Esophagus mucosa (tissue), 1 donor: ENCODE results near the gene KCTD4. TPM values are rescaled to one million over a fixed set of nuclear protein-coding genes. Genes with fewer than 3 reads are reported as not detected.
"Not testable (repeated sequence)": the region's sequence is repeated elsewhere in the genome, so short reads cannot be mapped to it uniquely, and the experiment has no call there.

Source experiments
- ATAC-seq: fragments of 200-7000 bp; cut with Tn5 transposase; one replicate; pipeline ENCODE4 v1.9.1; 2020
- total RNA-seq: library from RNA; stranded (reverse); gene quantifications from one replicate; pipeline ENCODE4 v1.2.4, GENCODE V29; 2023
- donor health status: DM: yes; HTN: yes; CAD: no.

The KCTD4 gene
- total RNA-seq: not detected

GRCh38 chr13:45200701-45201232 is at the start of gene KCTD4:
TSS of gene KCTD4 (minus strand) at chr13:45201045. CDS start at chr13:45194567, 6,478 bp downstream.
- no peak for ATAC-seq

- no peak for ATAC-seq
These were observed 48.8 kb upstream of the KCTD4 start for GRCh38 chr13:45249662-45250061.

DNA sequence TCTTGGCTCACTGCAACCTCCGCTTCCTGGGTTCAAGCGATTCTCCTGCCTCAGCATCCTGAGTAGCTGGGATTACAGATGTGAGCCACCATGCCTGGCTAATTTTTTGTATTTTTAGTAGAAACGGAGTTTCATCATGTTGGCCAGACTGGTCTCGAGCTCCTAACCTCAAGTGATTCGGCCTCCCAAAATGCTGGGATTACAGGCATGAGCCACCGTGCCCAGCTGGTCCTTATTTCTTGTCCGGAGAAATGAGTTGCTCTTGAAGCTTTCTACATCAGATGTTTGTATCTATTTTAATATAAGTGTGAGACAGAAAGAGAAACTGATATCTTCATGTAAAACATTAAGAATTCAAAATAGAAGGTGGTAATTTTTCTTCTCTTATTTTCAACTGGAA is 43.9 kb upstream of the KCTD4 start:
- not testable (repeated sequence) for ATAC-seq

DNA sequence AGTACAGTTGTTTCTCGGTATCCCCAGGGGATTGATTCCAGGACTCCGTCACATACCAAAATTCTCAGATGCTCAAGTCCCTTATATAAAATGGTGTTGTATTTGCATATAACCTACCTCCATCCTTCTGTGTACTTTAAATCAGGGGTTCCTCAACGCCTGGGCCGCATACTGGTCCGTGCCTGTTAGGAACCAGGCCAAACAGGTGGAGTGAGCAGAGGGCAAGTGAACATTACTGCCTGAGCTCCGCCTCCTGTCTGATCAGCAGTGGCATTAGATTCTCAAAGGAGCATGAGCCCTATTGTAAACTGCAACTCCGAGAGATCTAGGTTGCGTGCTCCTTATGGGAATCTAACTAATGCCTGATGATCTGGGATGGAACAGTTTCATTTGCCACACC is 42.2 kb upstream of the KCTD4 start:
- ATAC-seq: peak; percentile 72

- no peak for ATAC-seq
These were observed 41.7 kb upstream of the KCTD4 start for GRCh38 chr13:45242524-45242923.

DNA sequence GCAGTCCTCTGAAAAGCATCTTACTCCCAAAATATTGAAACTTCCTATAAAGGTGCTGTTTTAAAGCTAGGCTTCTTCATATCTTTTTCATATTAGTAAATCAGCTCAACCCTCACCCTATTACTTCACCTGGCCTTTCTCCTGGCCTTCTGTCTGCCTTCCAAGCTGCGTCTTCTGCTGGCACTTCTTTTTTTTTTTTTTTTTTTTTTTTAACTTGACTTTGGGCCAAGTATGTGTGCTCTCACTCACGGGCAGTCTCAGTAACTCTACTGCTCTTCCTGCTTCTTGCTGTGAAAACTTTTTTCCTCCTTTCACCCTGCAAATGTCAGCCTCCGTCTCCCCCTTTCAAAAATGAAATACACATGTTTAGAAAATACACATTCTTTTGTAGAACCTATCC is 41.2 kb upstream of the KCTD4 start:
- ATAC-seq: peak; percentile 43

- no peak for ATAC-seq
These were observed 39.3 kb upstream of the KCTD4 start for GRCh38 chr13:45240143-45240542.

DNA sequence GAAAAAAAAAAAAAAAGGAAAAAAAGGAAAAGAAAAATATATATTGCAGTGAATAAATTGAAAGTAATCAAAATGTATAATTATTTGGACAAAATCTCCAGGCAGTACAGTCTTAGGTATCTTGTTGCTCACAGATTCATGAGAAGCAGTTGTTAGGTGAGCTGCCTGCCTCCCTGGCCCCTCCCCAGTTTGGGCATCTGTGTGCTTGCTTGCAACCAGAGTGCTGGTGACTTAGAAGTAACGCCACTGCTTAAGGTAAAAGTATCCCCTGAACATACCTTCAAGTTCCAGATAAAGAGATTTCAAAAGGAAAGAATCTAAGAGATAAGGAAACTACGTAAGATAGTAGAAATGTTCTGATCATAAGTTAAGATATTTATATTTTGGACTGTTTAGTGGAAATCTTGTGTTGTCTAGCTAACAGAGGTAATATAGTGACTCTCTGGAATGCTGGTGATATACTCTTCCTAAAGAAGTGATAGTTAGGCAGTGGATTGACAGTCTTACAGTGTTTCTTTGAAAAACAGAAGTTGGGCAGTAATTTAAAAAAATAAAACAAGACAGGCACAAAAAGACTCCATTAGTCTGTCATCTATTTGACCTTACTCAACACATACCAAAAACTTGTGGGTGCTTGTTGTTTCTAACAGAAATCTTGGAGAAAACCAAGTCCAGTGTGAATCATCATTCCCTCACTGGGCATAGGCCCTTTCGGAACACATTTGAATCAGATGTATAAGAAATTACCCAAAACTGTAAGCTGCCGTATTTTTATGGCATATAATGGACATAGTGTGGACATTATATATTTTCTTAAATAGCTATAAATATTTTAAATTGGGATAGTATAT is 38.3 kb upstream of the KCTD4 start:
- ATAC-seq: peak; percentile 75

DNA sequence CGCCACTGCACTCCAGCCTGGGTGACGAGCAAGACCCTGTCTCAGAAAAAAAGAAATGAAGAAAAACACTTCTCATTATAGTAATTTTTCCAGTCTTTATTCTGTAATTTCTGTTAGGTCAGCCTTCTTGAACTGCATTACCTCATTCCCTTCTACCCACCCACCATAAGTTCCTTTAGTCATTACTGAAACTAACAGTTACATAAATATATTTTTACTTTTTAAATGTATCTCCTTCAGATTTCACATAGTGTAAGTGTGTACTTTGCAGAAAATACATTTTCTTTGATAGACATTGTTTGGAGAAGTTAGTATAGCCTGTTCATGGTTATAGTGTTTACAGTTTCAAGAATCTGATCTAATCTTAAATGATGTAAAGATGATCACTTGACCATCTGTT is 31.7 kb upstream of the KCTD4 start:
- ATAC-seq: no peak

DNA sequence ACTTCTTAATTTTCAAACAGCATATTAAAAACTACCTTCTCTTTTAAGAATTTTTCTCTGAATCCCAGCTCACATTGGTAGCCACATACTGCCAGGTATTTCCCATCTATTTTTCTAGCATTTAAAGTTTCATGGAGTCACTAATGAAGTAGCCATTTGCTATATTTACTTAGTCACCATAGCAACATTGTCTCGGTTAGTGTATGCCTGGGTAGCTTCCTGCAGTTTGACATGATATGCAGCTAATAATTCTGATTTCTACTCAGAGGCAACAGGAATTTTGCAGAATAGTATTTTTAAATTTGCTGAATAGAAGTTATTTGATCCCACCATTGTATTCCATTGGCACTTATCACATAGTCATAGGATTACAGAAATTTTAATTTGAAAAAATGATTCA is 30.9 kb upstream of the KCTD4 start:
- ATAC-seq: no peak

DNA sequence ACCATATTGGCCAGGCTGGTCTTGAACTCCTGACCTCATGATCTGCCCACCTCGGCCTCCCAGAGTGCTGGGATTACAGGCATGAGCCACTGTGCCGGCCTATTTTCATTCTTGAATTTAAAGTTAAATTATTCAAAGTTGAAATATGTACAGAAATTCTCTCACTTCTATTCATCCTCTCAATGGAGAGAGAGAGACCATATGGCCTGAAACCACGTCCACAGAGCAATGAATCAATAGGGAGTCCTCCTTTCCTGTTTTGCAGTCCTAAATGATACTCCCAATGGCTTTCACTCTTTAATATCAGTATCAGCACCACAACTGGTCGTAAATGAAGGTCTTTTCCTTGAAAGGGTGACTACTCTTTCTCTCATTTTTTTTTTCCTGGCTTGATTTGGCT is 30.5 kb upstream of the KCTD4 start:
- ATAC-seq: no peak

DNA sequence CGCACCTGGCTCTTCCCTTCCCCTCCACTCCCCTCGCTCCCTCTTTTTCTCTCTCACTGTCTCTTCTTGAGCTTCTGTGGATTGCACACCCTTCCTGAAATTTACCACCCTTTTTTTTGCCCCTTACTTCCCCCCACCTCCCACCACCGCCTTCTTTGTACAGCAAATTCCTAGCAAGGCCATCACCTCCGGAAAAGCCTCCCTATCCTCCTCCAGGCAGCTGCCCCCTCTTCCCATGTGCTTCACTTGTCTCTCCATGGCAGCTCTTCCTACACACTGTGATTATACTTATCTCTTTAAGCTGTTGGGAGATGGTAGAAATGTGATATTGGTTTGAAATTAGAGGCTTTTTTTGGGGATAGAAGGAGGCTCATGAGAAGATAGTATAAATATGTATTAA is 28.3 kb upstream of the KCTD4 start:
- ATAC-seq: no peak

DNA sequence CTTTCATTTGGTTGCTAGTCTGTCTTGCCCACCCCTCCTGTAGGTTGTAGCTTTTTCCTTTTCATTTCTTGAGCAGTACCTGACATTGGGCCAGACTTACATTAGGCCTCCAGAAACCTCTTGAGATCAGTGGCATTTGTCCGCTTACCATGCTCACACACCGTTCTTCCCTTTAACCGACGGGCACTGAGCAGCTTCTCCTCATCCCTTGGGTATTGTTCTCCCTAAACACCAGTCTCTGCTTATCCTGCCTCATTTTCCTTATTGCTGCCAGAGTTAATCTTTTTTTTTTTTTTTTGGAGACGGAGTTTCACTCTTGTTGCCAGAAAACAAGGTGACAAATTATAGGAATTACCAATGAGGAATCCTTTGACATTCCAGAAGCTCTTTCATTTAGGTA is 27.2 kb upstream of the KCTD4 start:
- ATAC-seq: no peak

DNA sequence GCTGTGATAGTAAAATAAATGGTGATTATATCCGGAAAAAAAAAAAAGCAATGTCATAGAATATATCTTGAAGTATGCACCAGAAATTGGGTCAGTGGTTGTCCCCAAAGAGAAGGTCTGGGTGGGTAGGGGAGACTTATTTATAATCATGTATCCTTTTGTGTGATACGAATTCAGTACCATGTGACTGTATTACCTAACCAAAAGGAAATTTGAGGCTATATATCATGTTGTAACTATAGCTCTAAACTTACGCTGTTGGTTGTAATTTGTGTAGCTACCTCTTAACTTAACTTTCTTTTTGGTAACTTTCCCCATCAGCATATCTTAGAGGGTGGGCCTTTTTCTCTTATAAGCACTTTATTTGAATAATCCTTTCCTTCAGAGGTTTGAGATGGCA is 25.2 kb upstream of the KCTD4 start:
- no peak for ATAC-seq

GRCh38 chr13:45225370-45225769 is 24.5 kb upstream of the KCTD4 start:
- no peak for ATAC-seq

DNA sequence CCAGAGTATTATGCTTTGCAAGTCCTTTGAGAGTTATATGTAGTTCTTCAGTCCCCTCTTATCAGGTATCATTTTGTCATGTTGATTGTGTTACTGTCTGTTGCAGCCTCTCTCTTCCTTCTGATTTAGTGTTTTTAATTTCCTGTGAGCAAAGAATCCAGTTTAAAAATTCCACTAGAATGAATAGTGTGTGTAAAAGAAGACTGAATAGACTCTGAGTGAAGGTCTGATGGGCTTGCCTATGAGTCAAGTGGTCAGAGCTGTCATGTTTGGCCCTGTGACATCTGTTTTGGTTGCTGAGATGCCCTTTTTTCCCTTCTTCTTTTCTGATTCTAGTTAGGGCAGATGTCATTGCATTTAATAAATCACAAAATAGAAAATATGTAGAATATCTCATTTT is 23.3 kb upstream of the KCTD4 start:
- ATAC-seq: no peak

- no peak for ATAC-seq
These were observed 22.1 kb upstream of the KCTD4 start for GRCh38 chr13:45222919-45223318.

- no peak for ATAC-seq
These were observed 21.7 kb upstream of the KCTD4 start for GRCh38 chr13:45222516-45222915.

GRCh38 chr13:45220403-45220802 is 19.6 kb upstream of the KCTD4 start:
- no peak for ATAC-seq

- peak; percentile 97 for ATAC-seq
These were observed 19.1 kb upstream of the KCTD4 start for GRCh38 chr13:45219938-45220375.

DNA sequence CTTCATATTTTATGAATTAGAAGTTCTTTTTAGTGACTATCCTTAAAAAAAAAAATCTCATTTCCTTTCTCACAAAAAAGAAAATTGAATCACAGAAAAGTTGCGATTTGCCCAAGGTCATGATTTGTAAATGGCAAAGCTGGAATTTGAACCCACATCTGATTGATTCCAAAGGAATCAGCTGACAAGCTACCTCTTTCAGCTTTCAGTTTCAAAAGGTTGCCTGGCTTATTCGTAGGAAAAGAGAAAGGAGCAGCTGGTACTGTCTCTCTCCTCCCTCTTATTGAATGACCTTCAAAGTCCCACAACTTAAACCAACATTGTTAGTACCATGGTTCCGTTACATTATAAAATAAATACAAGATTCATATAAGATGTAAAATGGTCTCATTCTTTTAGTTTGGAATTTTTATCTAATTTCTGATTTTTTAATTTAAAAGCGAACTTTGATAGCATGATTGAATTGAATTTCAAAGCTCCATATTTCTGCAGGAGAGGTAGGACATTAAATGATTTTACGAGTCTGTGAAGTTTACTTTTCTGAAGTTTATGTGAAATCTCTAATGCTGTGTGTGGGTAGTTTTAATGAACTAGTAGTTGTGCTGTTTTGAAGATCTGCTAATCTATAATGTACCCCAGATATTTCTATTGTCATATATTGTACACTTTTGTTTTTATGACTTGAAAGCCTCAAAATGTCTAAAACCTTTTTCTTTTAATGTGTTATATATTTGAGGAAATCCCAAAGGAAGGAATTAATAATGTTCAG is 18.5 kb upstream of the KCTD4 start:
- ATAC-seq: no peak

DNA sequence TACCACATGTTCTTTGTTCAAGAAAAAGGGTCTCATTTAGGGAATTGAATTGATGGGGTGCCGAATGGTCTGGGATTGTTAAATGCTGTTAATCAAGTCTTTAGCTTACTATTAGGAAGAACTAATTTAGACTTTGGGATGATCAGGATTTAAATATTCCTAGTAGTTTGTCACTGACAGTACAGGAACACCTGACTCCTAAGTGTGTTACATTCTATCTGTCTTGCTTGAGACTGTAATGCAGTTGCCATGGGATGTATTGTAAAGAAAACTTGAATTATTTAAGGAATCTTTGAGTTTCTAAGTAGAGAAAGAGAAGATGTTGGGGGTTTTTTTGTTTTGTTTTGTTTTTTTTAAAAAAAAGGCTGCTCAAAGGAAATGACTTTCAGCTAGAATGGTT is 17.8 kb upstream of the KCTD4 start:
- no peak for ATAC-seq

- no peak for ATAC-seq
These were observed 15.3 kb upstream of the KCTD4 start for GRCh38 chr13:45216193-45216592.
